Stimulated activated CD8-positive, alpha-beta memory T cell treated with anti-CD3 and anti-CD28 coated beads, Interleukin-7, amount 100 ng/mL, for 1 hour (primary cell): ENCODE results near the gene RASSF8.

ENCODE experiments used
- DNase-seq, 2 donors: peaks; one replicate each; pipeline ENCODE4 v3.0.0-alpha.2; 2020; ENCODE audit warnings: low read depth in 2 of 2

The RASSF8 gene

GRCh38 chr12:26108915-26109314 is 150.4 kb downstream of the RASSF8 start:
- DNase-seq = no peak

- DNase-seq = no peak
Measured at GRCh38 chr12:26109343-26109881, 150.9 kb downstream of the RASSF8 start.

GRCh38 chr12:26112232-26112631 is 153.8 kb downstream of the RASSF8 start:
- DNase-seq = no peak

- no peak for DNase-seq
Measured at GRCh38 chr12:26112703-26113147, 154.2 kb downstream of the RASSF8 start.

GRCh38 chr12:26113181-26113654 is 154.7 kb downstream of the RASSF8 start:
- DNase-seq = no peak

GRCh38 chr12:26113853-26114719 is 155.6 kb downstream of the RASSF8 start:
- DNase-seq = peak; percentile 34 to 43

GRCh38 chr12:26114720-26115401 is 156.4 kb downstream of the RASSF8 start:
- no peak for DNase-seq

- DNase-seq = no peak
Measured at GRCh38 chr12:26116829-26117715, 158.6 kb downstream of the RASSF8 start.

- DNase-seq = no peak
Measured at GRCh38 chr12:26118308-26118707, 159.8 kb downstream of the RASSF8 start.

GRCh38 chr12:26119391-26119989 is 161.0 kb downstream of the RASSF8 start:
- no peak for DNase-seq

GRCh38 chr12:26120561-26121274 is 162.2 kb downstream of the RASSF8 start:
- no peak for DNase-seq

- no peak for DNase-seq
Measured at GRCh38 chr12:26121323-26122060, 163.0 kb downstream of the RASSF8 start.

GRCh38 chr12:26122061-26122680 is 163.7 kb downstream of the RASSF8 start:
- DNase-seq = no peak

GRCh38 chr12:26122681-26123481 is 164.4 kb downstream of the RASSF8 start:
- no peak for DNase-seq

- no peak for DNase-seq
Measured at GRCh38 chr12:26123482-26123980, 165.0 kb downstream of the RASSF8 start.

GRCh38 chr12:26124446-26125399 is 166.2 kb downstream of the RASSF8 start, which contains the start of gene BHLHE41:
BHLHE41 (minus strand) TSS chr12:26125037; CDS start chr12:26124779, 258 bp downstream.
- DNase-seq = no peak
